Heart left ventricle (tissue), 13 donors: ENCODE data around the gene CNN3.

Experiments used
- CTCF ChIP-seq, 12 donors: fragments of 200-600 bp; sonication (generic) in 4 of 12; IDR thresholded peaks; one replicate each; pipeline versions ENCODE4 v1.5.0 to v1.8.0; 2018 to 2022; ENCODE audit warnings: antibody characterized with exemption in 12 of 12, mild to moderate bottlenecking in 5 of 12
- POLR2A ChIP-seq, 2 donors: fragments of 450-650 bp; IDR thresholded peaks; one replicate each; pipeline ENCODE4 v1.6.1; 2017; ENCODE audit warnings: antibody characterized with exemption in 2 of 2, mild to moderate bottlenecking in 2 of 2, moderate library complexity in 2 of 2
- donor health status: ischemic (EF 13 %, LVEDD 7.1; RV severe dilation, severe dysfunction).
- donor health status: DM: no; HTN: yes; CAD: no.
- donor health status: DM: no; HTN: no; CAD: no.
- donor health status: ischemic (EF 25% LVEDD 6.9; RV normal size, moderate dysfunction).
- donor health status: ischemic (EF 25% LVEDD 5.7; RV mildly dilated, moderate dysfunction).
- donor health status: ischemic (EF 35%, LVEDD 5.7; RV mildly dilated, moderate dysfunction).
- donor health status: nonischemic (EF 11% LVEDD 7.7; RV severe dilation, severe dysfunction).
- donor health status: DM: yes; HTN: yes; CAD: no.
- donor health status: PGD.
- donor health status: ischemic (EF 29% LVEDD 5.4; RV normal size, mild dysfunction).
- donor health status: nonischemic (EF 23%, LVEDD 6.1; RV moderate dilation, normal function).

- no peak for TF ChIP-seq CTCF (IDR thresholded peaks at IDR 0.05)
- no peak for TF ChIP-seq POLR2A (IDR thresholded peaks at IDR 0.05)
Observed at GRCh38 chr1:94973309-94973922, 46.5 kb upstream of the CNN3 start.
